ENCODE data around the gene SYS1. TPM values are rescaled to one million over a fixed set of nuclear protein-coding genes. Genes with fewer than 3 reads are reported as not detected.

SYS1 gene
- total and polyA plus RNA-seq, 2 of the 8 experiments (the other 6 are each of a cell fraction or from before 2014, with no cell fraction given) = 19.6 to 50.8 TPM

GRCh38 chr20:45318386-45318939 is 44.5 kb upstream of the SYS1 start:
- H3K23ac ChIP-seq (ENCODE audit: insufficient read length) = no peak overlapping the region
- WGBS, 2 experiments (ENCODE audit: extremely low coverage in 1 of 2, insufficient coverage in 1 of 2, insufficient read length in 1 of 2, insufficient replicate concordance in 2 of 2, low coverage in 1 of 2, low lambda C conversion rate in 2 of 2, missing lambda C conversion rate in 1 of 2) = 87% methylated on average over 7 of the region's 7 CpGs; no CpG with 5 or more reads in 1 of the 2 experiments
- no peak overlapping the region for H2AFZ ChIP-seq (ENCODE audit: low read length)
- H3K79me2 ChIP-seq (ENCODE audit: control insufficient read depth in 1 of 2, insufficient read depth in 2 of 2, low read length in 2 of 2) = no peaks in the 10 kb centered on the region
- H4K91ac ChIP-seq (replicated peaks; ENCODE audit: insufficient read length, low read length) = no peak overlapping the region
- no peak overlapping the region for H4K5ac ChIP-seq (ENCODE audit: insufficient read length, low read depth, low read length)
- H3K4me1 ChIP-seq (replicated peaks in 1 of 4; ENCODE audit: control insufficient read depth in 3 of 4, insufficient read depth in 4 of 4, low read length in 3 of 4) = no peaks in the 10 kb centered on the region
- no peaks in the 10 kb centered on the region for H3K79me1 ChIP-seq (ENCODE audit: low read depth, low read length)
- TF ChIP-seq TBP (IDR thresholded peaks at IDR 0.05; ENCODE audit: low read depth, low read length) = no peak
- no peak for TF ChIP-seq TAF1 (IDR thresholded peaks at IDR 0.05; ENCODE audit: low read depth, low read length)
- no peak for TF ChIP-seq YY1 (IDR thresholded peaks at IDR 0.05; ENCODE audit: low read depth, low read length)
- TF ChIP-seq EZH2 (IDR thresholded peaks at IDR 0.05; ENCODE audit: low read depth, low read length, severe bottlenecking) = no peak
- TF ChIP-seq EP300 (IDR thresholded peaks at IDR 0.05; ENCODE audit: borderline replicate concordance in 1 of 2, low read depth in 2 of 2, low read length in 2 of 2) = no peak
- no peak for TF ChIP-seq EGR1 (IDR thresholded peaks at IDR 0.05; ENCODE audit: borderline replicate concordance, low read depth, low read length)
- TF ChIP-seq SP2 (IDR thresholded peaks at IDR 0.05; ENCODE audit: low read length) = no peak
- FAIRE-seq (no peak), DNase-seq (ENCODE audit: low read depth in 1 of 2, low spot score in 2 of 2) (no peak)
- no peaks in the 10 kb centered on the region for H3K27me3 ChIP-seq (replicated peaks in 1 of 4; ENCODE audit: control insufficient read depth in 3 of 4, extremely low read depth in 1 of 4, insufficient read depth in 3 of 4, low read length in 3 of 4)
- H3K9ac ChIP-seq (replicated peaks in 1 of 4; ENCODE audit: extremely low read depth in 1 of 4, low read depth in 3 of 4, low read length in 3 of 4) = no peak overlapping the region
- H2BK12ac ChIP-seq (ENCODE audit: low read depth, low read length) = peak overlapping the region; percentile 75; the same call in 1 of the 2 replicates
- no peaks in the 10 kb centered on the region for H4K20me1 ChIP-seq (replicated peaks in 1 of 2; ENCODE audit: control insufficient read depth in 1 of 2, insufficient read depth in 2 of 2, low read length in 2 of 2)
- H3K18ac ChIP-seq (ENCODE audit: extremely low read depth, low read length) = no peak overlapping the region
- CTCF ChIA-PET (ENCODE audit: partially characterized antibody) = interaction anchor here (0.6 to 13.3 kb wide), 45 partner anchors 9 to 651 kb away, joined by 3 to 156 read pairs (median 6); partner anchors contain the start of genes MATN4, SDC4, SYS1 and TP53TG5
- no peak overlapping the region for H3K4me3 ChIP-seq (ENCODE audit: extremely low read depth in 1 of 4, insufficient read depth in 2 of 4, low read depth in 3 of 4, low read length in 4 of 4)
- no peak overlapping the region; the same call in 1 of the 2 replicates for H4K8ac ChIP-seq (ENCODE audit: extremely low read depth, insufficient read depth, low read length)
- no peak overlapping the region for H2AK5ac ChIP-seq (ENCODE audit: low read depth, low read length)
- no peak overlapping the region for H3K56ac ChIP-seq (replicated peaks; ENCODE audit: insufficient read length, low read depth, low read length)
- no peaks in the 10 kb centered on the region for H3K36me3 ChIP-seq (ENCODE audit: control insufficient read depth in 2 of 4, insufficient read depth in 4 of 4, low read length in 3 of 4)
- no peak overlapping the region for H2BK20ac ChIP-seq (ENCODE audit: low read length)
- no peak overlapping the region for H2BK5ac ChIP-seq (ENCODE audit: low read depth, low read length)
- no peak overlapping the region for H2BK120ac ChIP-seq (replicated peaks; ENCODE audit: low read depth, low read length)
- no peaks in the 10 kb centered on the region for H3K9me3 ChIP-seq (ENCODE audit: insufficient read depth in 2 of 2, low read depth in 1 of 2, low read length in 1 of 2)
- H3K27ac ChIP-seq (ENCODE audit: low read depth, low read length) = no peak overlapping the region
- H3K23me2 ChIP-seq (ENCODE audit: low read depth, low read length) = no peaks in the 10 kb centered on the region
- H3K4me2 ChIP-seq (ENCODE audit: insufficient read depth in 1 of 2, low read depth in 2 of 2, low read length in 2 of 2) = no peak overlapping the region
- no peak overlapping the region for H2BK15ac ChIP-seq (ENCODE audit: low read length)
- no peak overlapping the region for H3K14ac ChIP-seq (ENCODE audit: insufficient read length)
- POLR2A ChIA-PET (ENCODE audit: partially characterized antibody) = interaction anchor here (1.4 to 1.9 kb wide), 4 partner anchors 18 to 119 kb away, joined by 3 to 9 read pairs (median 3); partner anchors contain the start of genes SDC4 and SYS1
- H3K4ac ChIP-seq (replicated peaks; ENCODE audit: insufficient read length, low read depth, low read length) = no peak overlapping the region

Measured in H1 (cell line).